G401.6 (cell line): ENCODE data around the gene IMPG2.

Source experiments
- FAIRE-seq: peaks from 2 replicates; lab custom pipeline; 2012; peaks lifted over from hg19 to GRCh38; lab: Jason Lieb, UNC

The IMPG2 gene

GRCh38 chr3:101240719-101241399 is 79.5 kb downstream of the IMPG2 start:
- FAIRE-seq: no peak

DNA sequence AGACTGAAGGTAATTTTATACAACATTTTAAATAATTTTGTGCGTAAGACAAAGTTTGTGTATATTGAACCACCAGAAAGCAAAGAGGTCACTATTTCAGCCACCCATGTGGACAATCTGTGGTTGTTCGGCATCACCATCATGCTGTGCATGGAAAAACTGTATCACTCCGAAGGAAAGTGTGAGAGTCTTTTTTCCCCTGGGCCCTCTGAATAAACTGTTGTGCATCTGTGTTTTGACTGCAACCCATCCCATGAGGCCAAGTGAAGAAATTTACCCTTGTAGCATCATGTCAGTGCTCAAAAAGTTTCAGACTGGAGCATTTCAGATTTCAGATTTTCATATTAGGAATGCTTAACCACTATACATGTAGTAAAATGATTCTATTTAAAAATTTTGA is 85.3 kb downstream of the IMPG2 start:
- FAIRE-seq: no peak

DNA sequence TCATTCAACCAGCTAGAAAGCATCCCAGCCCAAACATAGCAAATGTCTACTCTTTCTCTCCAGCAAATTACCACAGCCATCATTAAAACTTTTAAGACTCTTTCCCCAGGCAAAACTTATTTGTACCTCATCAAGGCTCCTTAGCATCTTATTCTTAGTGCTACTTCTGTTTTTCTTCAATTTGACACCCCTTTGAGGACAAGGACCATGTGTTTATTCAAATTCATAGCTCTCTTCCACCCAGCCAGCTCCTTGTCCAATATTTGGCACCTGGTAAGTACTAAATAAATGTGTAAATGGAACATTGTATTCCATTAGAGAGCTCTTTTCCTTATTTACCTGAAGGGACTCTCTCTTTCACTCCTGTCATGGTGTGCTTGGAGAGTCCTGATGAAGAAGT is 89.8 kb downstream of the IMPG2 start:
- no peak for FAIRE-seq

GRCh38 chr3:101229681-101230080 is 90.7 kb downstream of the IMPG2 start:
- FAIRE-seq: no peak

DNA sequence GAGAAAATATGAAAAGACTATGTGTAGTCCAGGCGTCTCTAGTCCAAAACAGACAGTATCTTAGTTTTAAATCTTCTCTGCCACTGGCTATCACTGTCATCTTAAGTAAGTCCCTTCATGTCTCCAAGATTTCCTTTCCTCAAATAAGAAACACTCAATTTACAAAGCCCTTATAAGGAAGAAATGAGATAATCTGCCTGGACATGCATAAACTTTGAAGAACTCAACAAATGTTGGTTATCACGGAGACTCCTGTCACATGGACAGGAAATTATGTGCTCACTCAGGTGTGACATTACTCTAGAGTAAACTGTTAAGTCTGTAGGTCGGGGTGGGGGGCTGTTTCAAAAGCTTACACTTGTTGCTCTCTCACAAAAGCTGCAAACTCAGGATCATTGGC is 91.9 kb downstream of the IMPG2 start:
- no peak for FAIRE-seq

GRCh38 chr3:101224739-101225138 is 95.6 kb downstream of the IMPG2 start:
- FAIRE-seq: no peak

DNA sequence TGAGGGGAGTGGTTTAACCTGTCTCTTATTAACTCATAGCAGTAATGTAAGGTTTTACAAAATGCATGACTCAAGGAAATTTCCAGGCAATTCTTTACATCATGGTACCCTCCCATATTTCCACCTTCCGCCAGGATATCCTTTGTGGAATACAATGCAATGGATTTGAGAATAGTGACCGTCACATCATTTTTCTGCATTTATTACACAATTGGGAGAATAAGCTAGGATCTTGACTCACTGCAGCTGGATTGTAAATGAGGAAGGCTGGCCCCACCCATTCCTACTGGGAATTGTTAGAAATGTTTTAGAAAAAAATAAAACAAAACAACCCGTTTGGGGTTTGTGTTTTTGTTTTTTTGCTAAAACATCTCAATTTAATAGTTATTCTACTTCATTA is 97.4 kb downstream of the IMPG2 start:
- no peak for FAIRE-seq

GRCh38 chr3:101219842-101220560 is 100.4 kb downstream of the IMPG2 start:
- FAIRE-seq: no peak

- no peak for FAIRE-seq
Measured at GRCh38 chr3:101217472-101218245, 102.7 kb downstream of the IMPG2 start.

GRCh38 chr3:101216710-101217465 is 103.5 kb downstream of the IMPG2 start:
- FAIRE-seq: no peak

DNA sequence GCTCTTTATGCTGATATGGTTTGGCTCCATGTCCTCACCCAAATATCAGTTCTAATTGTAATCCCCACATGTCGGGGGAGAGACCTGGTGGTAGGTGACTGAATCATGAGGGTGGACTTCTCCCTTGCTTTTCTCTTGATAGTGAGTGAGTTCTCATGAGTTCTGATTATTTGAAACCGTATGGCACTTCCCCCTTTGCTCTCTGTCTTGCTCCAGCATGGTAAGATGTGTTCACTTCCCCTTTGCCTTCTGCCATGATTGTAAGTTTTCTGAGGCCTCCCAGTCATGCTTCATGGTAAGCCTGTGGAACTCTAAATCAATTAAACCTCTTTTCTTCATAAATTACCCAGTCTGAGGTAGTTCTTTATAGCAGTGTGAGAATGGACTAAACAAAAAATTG is 107.6 kb downstream of the IMPG2 start:
- no peak for FAIRE-seq

- FAIRE-seq: no peak
Measured at GRCh38 chr3:101204246-101204645, 116.1 kb downstream of the IMPG2 start.

DNA sequence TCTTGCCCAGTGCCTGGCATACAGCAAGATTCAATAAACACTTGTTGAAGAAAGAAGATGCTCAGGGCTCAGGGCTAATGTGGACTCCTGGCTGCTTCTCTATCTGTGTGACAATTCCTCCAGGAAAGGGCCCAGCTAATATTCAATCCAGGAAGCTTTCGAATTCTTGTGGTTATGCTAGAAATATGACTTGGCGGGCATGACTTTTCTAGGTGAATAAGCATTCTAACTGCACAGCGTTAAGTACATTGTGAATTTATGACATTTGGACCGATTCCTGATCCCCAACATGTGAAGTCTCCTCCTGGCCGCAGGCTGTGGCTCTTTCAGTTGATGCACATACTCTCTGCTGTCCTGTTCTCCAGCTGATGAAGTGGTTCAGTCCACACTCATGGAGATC is 117.0 kb downstream of the IMPG2 start:
- FAIRE-seq: no peak

- FAIRE-seq: no peak
Measured at GRCh38 chr3:101202640-101203039, 117.7 kb downstream of the IMPG2 start.

- FAIRE-seq: no peak
Measured at GRCh38 chr3:101200461-101200860, 119.9 kb downstream of the IMPG2 start.

- FAIRE-seq: no peak
Measured at GRCh38 chr3:101195951-101196713, 124.2 kb downstream of the IMPG2 start.

DNA sequence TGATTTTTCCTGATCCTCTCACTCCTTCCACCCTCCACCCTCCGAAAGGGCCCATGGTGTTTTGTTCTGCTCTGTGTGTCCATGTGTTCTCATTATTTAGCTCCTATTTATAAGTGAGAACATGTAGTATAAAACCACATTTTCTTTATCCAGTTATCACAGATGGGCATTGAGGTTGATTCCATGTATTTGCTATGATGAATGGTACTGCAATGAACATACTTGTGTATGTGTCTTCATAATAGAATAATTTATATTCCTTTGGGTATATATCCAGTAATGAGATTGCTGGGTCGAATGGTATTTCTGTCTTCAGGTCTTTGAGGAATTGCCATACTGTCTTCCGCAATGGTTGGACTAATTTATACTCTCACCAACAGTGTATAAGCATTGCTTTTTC is 126.0 kb downstream of the IMPG2 start:
- no peak for FAIRE-seq

- no peak for FAIRE-seq
Measured at GRCh38 chr3:101193957-101194356, 126.4 kb downstream of the IMPG2 start.

GRCh38 chr3:101189796-101190195 is 130.6 kb downstream of the IMPG2 start:
- FAIRE-seq: no peak

GRCh38 chr3:101189176-101189575 is 131.2 kb downstream of the IMPG2 start:
- no peak for FAIRE-seq

- no peak for FAIRE-seq
Measured at GRCh38 chr3:101185341-101185740, 135.0 kb downstream of the IMPG2 start.

DNA sequence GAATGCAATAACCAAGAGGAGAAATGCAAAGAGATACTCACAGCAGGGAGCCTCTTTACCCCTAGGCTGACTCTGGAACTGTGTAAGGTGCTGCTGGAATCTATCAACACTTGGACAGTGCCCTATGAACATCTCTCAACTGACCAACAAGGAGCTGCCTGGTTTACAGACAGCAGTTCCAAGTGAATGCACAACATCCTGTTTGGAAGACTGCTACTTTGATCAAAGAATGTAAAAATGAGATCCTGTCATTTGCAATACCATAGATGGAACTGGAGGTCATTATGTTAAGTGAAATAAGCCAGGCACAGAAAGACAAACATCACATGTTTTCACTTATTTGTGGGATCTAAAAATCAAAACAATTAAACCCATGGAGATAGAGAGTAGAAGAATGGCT is 136.3 kb downstream of the IMPG2 start:
- no peak for FAIRE-seq
